Measurements from ENCODE around the gene FOXO4. TPM values are rescaled to one million over a fixed set of nuclear protein-coding genes. Genes with fewer than 3 reads are reported as not detected.

FOXO4 gene
- polyA plus RNA-seq, 1 experiment = 1.3 TPM

- CTCF ChIA-PET = interaction anchor here (0.8 kb wide), 1 partner anchor 134 kb away, joined by 3 read pairs; no protein-coding TSS in a partner anchor
- TF ChIP-seq CTCF (IDR thresholded peaks at IDR 0.05; ENCODE audit: low read depth, low read length) = no peak
- Histone ChIP-seq H3K27ac (ENCODE audit: low read depth, low read length) (no peak overlapping the region), H3K9me3 (ENCODE audit: control insufficient read depth, insufficient read depth, low read length) (no peaks in the 10 kb centered on the region), H3K4me3 (ENCODE audit: low read depth, low read length) (no peak overlapping the region), H3K27me3 (ENCODE audit: control insufficient read depth, insufficient read depth, low read length) (no peaks in the 10 kb centered on the region)
- POLR2A ChIA-PET = no interaction called here
- no peak for DNase-seq (ENCODE audit: low read depth, low spot score)
These were observed 35.9 kb downstream of the FOXO4 start for GRCh38 chrX:71131510-71131909.

GRCh38 chrX:71140440-71140839 lies 44.8 kb downstream of the FOXO4 start:
- ChIA-PET POLR2A (no interaction called here), CTCF (interaction anchor here (2.4 kb wide), 1 partner anchor 11 kb away, joined by 8 read pairs; no protein-coding TSS in a partner anchor)
- Histone ChIP-seq H3K27ac (ENCODE audit: low read depth, low read length) (no peak overlapping the region), H3K9me3 (ENCODE audit: control insufficient read depth, insufficient read depth, low read length) (no peaks in the 10 kb centered on the region), H3K4me3 (ENCODE audit: low read depth, low read length) (no peak overlapping the region), H3K27me3 (ENCODE audit: control insufficient read depth, insufficient read depth, low read length) (no peaks in the 10 kb centered on the region)
- TF ChIP-seq CTCF (IDR thresholded peaks at IDR 0.05; ENCODE audit: low read depth, low read length) = no peak
- DNase-seq (ENCODE audit: low read depth, low spot score) = no peak

- DNase-seq (ENCODE audit: low read depth, low spot score) = no peak
- POLR2A ChIA-PET = no interaction called here
- no peak overlapping the region for H3K4me3 ChIP-seq (ENCODE audit: low read depth, low read length)
- H3K27ac ChIP-seq (ENCODE audit: low read depth, low read length) = no peak overlapping the region
- CTCF ChIA-PET = no interaction called here
- H3K27me3 ChIP-seq (ENCODE audit: control insufficient read depth, insufficient read depth, low read length) = no peaks in the 10 kb centered on the region
- no peaks in the 10 kb centered on the region for H3K9me3 ChIP-seq (ENCODE audit: control insufficient read depth, insufficient read depth, low read length)
- TF ChIP-seq CTCF (IDR thresholded peaks at IDR 0.05; ENCODE audit: low read depth, low read length) = no peak
These were observed 47.9 kb downstream of the FOXO4 start for GRCh38 chrX:71143508-71143907.

- no peak for TF ChIP-seq CTCF (IDR thresholded peaks at IDR 0.05; ENCODE audit: low read depth, low read length)
- no peak for DNase-seq (ENCODE audit: low read depth, low spot score)
- H3K27me3 ChIP-seq (ENCODE audit: control insufficient read depth, insufficient read depth, low read length) = no peaks in the 10 kb centered on the region
- H3K27ac ChIP-seq (ENCODE audit: low read depth, low read length) = no peak within 1 kb of the TSS
- no peaks in the 10 kb centered on the region for H3K9me3 ChIP-seq (ENCODE audit: control insufficient read depth, insufficient read depth, low read length)
- POLR2A ChIA-PET = no interaction called here
- CTCF ChIA-PET = no interaction called here
- peak within 1 kb of the TSS; percentile 29; the same call in 1 of the 2 replicates for H3K4me3 ChIP-seq (ENCODE audit: low read depth, low read length)
These were observed 49.0 kb downstream of the FOXO4 start, which contains the start of gene NLGN3 for GRCh38 chrX:71144651-71145050. NLGN3 (plus strand) TSS chrX:71144841; CDS start chrX:71147750, 2,909 bp downstream.

GRCh38 chrX:71147496-71148277 lies 52.0 kb downstream of the FOXO4 start:
- CTCF ChIA-PET = no interaction called here
- no peak for DNase-seq (ENCODE audit: low read depth, low spot score)

More at GRCh38 chrX:71147496-71148277, 52.0 kb downstream of the FOXO4 start:
- TF ChIP-seq CTCF (IDR thresholded peaks at IDR 0.05; ENCODE audit: low read depth, low read length) = no peak
- POLR2A ChIA-PET = no interaction called here
- no peak overlapping the region for H3K27ac ChIP-seq (ENCODE audit: low read depth, low read length)
- H3K4me3 ChIP-seq (ENCODE audit: low read depth, low read length) = no peak overlapping the region
- H3K27me3 ChIP-seq (ENCODE audit: control insufficient read depth, insufficient read depth, low read length) = peaks cover 2% of the 10 kb centered on the region
- no peaks in the 10 kb centered on the region for H3K9me3 ChIP-seq (ENCODE audit: control insufficient read depth, insufficient read depth, low read length)

Data from AG04450 (cell line).